ENCODE measurements around the gene SLC35D2. TPM values are rescaled to one million over a fixed set of nuclear protein-coding genes. Genes with fewer than 3 reads are reported as not detected.

SLC35D2 gene
- total RNA-seq, 1 donor from 2014 or later, result 45.8 TPM

DNA sequence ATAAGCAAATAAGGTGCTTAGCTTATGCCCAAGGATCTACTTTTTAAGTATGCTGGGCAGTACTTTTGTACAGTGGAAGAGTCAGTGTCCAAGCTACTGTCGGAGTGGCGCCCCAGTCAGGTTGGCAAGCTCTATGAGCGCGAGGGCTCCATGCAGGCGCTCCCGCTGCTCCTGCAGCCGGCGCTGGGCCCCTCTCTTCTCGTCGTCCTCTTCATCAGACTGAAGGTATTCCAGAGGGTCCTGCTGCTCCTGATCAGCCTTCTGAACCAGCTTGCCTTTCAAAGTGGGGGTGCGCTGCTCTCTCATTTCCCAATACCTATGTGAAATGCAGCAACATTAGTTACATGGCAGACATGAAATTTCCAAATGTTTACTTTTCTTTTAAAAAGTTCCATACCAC, 4.6 kb upstream of the SLC35D2 start:
- TF ChIP-seq CTCF (conservative IDR thresholded peaks at IDR 0.05; ENCODE audit: low read depth, low read length), result no peak
- no peak for DNase-seq (ENCODE audit: low read depth)
- H3K4me3 ChIP-seq (ENCODE audit: low read depth, low read length), result no peak overlapping the region

- no peak overlapping the region for H3K4me3 ChIP-seq (ENCODE audit: low read depth, low read length)
- no peak for TF ChIP-seq CTCF (conservative IDR thresholded peaks at IDR 0.05; ENCODE audit: low read depth, low read length)
- no peak for DNase-seq (ENCODE audit: low read depth)
Observed at GRCh38 chr9:96386157-96386556, 2.6 kb upstream of the SLC35D2 start.

- DNase-seq (ENCODE audit: low read depth), result no peak
- peak overlapping the region; percentile 58 for H3K4me3 ChIP-seq (ENCODE audit: low read depth, low read length)
- TF ChIP-seq CTCF (conservative IDR thresholded peaks at IDR 0.05; ENCODE audit: low read depth, low read length), result no peak
Observed at GRCh38 chr9:96382839-96383164, 709 bp downstream of the SLC35D2 start.

DNA sequence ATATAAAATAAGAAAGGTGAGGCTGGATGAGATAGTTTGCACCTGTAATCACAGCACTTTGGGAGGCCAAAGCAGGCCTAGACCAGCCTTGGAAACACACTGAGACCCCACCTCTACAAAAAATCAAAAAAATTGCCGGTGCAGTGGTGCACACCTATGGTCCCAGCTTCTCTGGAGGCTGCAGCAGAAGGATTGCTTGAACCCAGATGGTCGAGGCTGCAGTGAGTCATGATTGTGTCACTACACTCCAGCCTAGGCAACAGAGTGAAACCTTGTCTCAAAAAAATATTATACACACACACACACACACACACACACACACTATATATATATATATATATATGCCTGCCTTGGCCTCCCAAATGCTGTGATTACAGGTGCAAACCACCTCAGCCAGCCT, 1.3 kb downstream of the SLC35D2 start:
- peak overlapping the region; percentile 58 for H3K4me3 ChIP-seq (ENCODE audit: low read depth, low read length)

DNA sequence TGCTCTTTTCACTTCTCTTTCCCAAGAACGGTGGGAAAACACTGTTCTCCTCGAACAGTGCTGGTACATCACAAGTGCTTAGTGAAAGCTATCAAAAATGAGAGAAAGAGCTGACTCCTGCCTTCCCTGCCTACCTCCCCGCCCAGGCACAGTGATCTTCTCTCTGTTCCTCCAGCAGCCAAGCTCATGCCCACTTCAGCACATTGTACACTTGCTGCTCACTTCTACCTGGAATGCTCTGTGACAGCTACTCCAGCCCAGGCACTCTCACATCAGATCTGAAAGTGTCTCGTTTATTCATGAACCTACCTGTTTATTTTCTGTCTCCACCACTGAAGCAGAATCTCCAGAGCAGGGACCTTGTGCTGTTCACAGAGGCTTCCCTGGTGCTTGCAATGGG, 1.8 kb downstream of the SLC35D2 start:
- no peak for TF ChIP-seq CTCF (conservative IDR thresholded peaks at IDR 0.05; ENCODE audit: low read depth, low read length)
- DNase-seq (ENCODE audit: low read depth), result no peak
- peak overlapping the region; percentile 58 for H3K4me3 ChIP-seq (ENCODE audit: low read depth, low read length)

More for the DNA sequence above, 1.3 kb downstream of the SLC35D2 start:
- no peak for DNase-seq (ENCODE audit: low read depth)
- no peak for TF ChIP-seq CTCF (conservative IDR thresholded peaks at IDR 0.05; ENCODE audit: low read depth, low read length)

- H3K4me3 ChIP-seq (ENCODE audit: low read depth, low read length), result peak overlapping the region; percentile 58
- no peak for TF ChIP-seq CTCF (conservative IDR thresholded peaks at IDR 0.05; ENCODE audit: low read depth, low read length)
- no peak for DNase-seq (ENCODE audit: low read depth)
Observed at GRCh38 chr9:96381125-96381524, 2.4 kb downstream of the SLC35D2 start.

- no peak for DNase-seq (ENCODE audit: low read depth)
- TF ChIP-seq CTCF (conservative IDR thresholded peaks at IDR 0.05; ENCODE audit: low read depth, low read length), result no peak
Observed at GRCh38 chr9:96379461-96379860, 4.0 kb downstream of the SLC35D2 start.

More at GRCh38 chr9:96379461-96379860, 4.0 kb downstream of the SLC35D2 start:
- no peak overlapping the region for H3K4me3 ChIP-seq (ENCODE audit: low read depth, low read length)
